Measurements from ENCODE around the gene RAPGEF2. TPM values are rescaled to one million over a fixed set of nuclear protein-coding genes. Genes with fewer than 3 reads are reported as not detected.

Gene RAPGEF2
- total and polyA plus RNA-seq, 8 donors = 3.3 to 78.1 (median 37.2) TPM

GRCh38 chr4:159175085-159175988, 72.5 kb downstream of the RAPGEF2 start:
- H3K27ac ChIP-seq = peak overlapping the region in 1 of 5 donors; percentile 52

GRCh38 chr4:159175989-159176375, 73.1 kb downstream of the RAPGEF2 start:
- WGBS, 5 donors = 49 to 74% (median 62%) methylated on average over 4 of the region's 4 CpGs
- DNase-seq = no peak
- intact Hi-C loops (cut with DNase I; ENCODE audit: low total_unique reads) = loop anchor here (10.0 kb wide), 2 partner anchors 311 to 451 kb away; partner anchors contain the start of gene PPID
- Histone ChIP-seq H3K36me3 (no peaks in the 10 kb centered on the region), H3K4me1 (peaks cover 24 to 95% (median 52%) of the 10 kb centered on the region in 4 donors), H3K27ac (peak overlapping the region in 1 of 5 donors; percentile 52), H3K9me3 (no peaks in the 10 kb centered on the region), H3K4me3 (no peak overlapping the region), H3K27me3 (no peaks in the 10 kb centered on the region)
- TF ChIP-seq POLR2A (IDR thresholded peaks at IDR 0.05) (no peak), POLR2AphosphoS5 (IDR thresholded peaks at IDR 0.05) (no peak), EP300 (IDR thresholded peaks at IDR 0.05) (no peak), CTCF (IDR thresholded peaks at IDR 0.05) (no peak)

More at GRCh38 chr4:159175085-159175988, 72.5 kb downstream of the RAPGEF2 start:
- intact Hi-C loops (cut with DNase I; ENCODE audit: low total_unique reads) = loop anchor here (10.0 kb wide), 2 partner anchors 311 to 451 kb away; partner anchors contain the start of gene PPID
- Histone ChIP-seq H3K36me3 (no peaks in the 10 kb centered on the region), H3K4me3 (no peak overlapping the region), H3K4me1 (peaks cover 24 to 95% (median 52%) of the 10 kb centered on the region in 4 donors), H3K27me3 (no peaks in the 10 kb centered on the region), H3K9me3 (no peaks in the 10 kb centered on the region)
- WGBS, 5 donors = 14 to 19% (median 16%) methylated on average over 14 of the region's 14 CpGs
- TF ChIP-seq POLR2AphosphoS5 (IDR thresholded peaks at IDR 0.05) (peak in 1 of 3 donors; percentile 19), POLR2A (IDR thresholded peaks at IDR 0.05) (no peak), CTCF (IDR thresholded peaks at IDR 0.05) (peak in 5 of 7 experiments; percentile 71 to 87 (median 83))
- DNase-seq = peak; percentile 53 to 92

- DNase-seq = no peak
- Histone ChIP-seq H3K36me3 (no peaks in the 10 kb centered on the region), H3K4me3 (no peak overlapping the region), H3K4me1 (peaks cover 17 to 90% (median 44%) of the 10 kb centered on the region in 4 donors), H3K27ac (peak overlapping the region in 1 of 5 donors; percentile 69), H3K27me3 (no peaks in the 10 kb centered on the region), H3K9me3 (no peaks in the 10 kb centered on the region)
- 77 to 81% (median 78%) methylated on average over 5 of the region's 5 CpGs for WGBS, 5 donors
- intact Hi-C loops (cut with DNase I; ENCODE audit: low total_unique reads) = loop anchor here (10.0 kb wide), 2 partner anchors 313 to 453 kb away; partner anchors contain the start of gene PPID
- no peak for TF ChIP-seq POLR2A (IDR thresholded peaks at IDR 0.05)
- no peak for TF ChIP-seq EP300 (IDR thresholded peaks at IDR 0.05)
- TF ChIP-seq POLR2AphosphoS5 (IDR thresholded peaks at IDR 0.05) = no peak
- no peak for TF ChIP-seq CTCF (IDR thresholded peaks at IDR 0.05)
Observed at GRCh38 chr4:159177265-159178150, 74.6 kb downstream of the RAPGEF2 start.

- Histone ChIP-seq H3K4me3 (no peak overlapping the region), H3K9me3 (no peaks in the 10 kb centered on the region), H3K27ac (peak overlapping the region in 2 of 5 donors; percentile 35 to 69), H3K36me3 (no peaks in the 10 kb centered on the region), H3K4me1 (peaks cover 17 to 85% (median 41%) of the 10 kb centered on the region in 4 donors), H3K27me3 (no peaks in the 10 kb centered on the region)
- intact Hi-C loops (cut with DNase I; ENCODE audit: low total_unique reads) = loop anchor here (10.0 kb wide), 2 partner anchors 313 to 453 kb away; partner anchors contain the start of gene PPID
- WGBS, 5 donors = 56 to 76% (median 64%) methylated on average over 2 of the region's 2 CpGs
- TF ChIP-seq CTCF (IDR thresholded peaks at IDR 0.05) (no peak), EP300 (IDR thresholded peaks at IDR 0.05) (no peak), POLR2AphosphoS5 (IDR thresholded peaks at IDR 0.05) (no peak), POLR2A (IDR thresholded peaks at IDR 0.05) (no peak)
- no peak for DNase-seq
Observed at GRCh38 chr4:159178151-159178546, 75.3 kb downstream of the RAPGEF2 start.

Data from stomach (tissue), 9 donors.